HG03108 (cell line): ENCODE measurements around the gene CAMTA2.
A peak's percentile ranks its signal among the peaks of the same experiment; 100 is the strongest.

Source experiments
- ATAC-seq: cut with Tn5 transposase; IDR thresholded peaks from one replicate; pipeline ENCODE4 v1.9.1; 2021; ENCODE audit warnings: moderate library complexity; ENCODE audit not compliant: unreplicated experiment

CAMTA2 gene

GRCh38 chr17:4969551-4970173, 17.8 kb downstream of the CAMTA2 start:
- ATAC-seq = no peak

DNA sequence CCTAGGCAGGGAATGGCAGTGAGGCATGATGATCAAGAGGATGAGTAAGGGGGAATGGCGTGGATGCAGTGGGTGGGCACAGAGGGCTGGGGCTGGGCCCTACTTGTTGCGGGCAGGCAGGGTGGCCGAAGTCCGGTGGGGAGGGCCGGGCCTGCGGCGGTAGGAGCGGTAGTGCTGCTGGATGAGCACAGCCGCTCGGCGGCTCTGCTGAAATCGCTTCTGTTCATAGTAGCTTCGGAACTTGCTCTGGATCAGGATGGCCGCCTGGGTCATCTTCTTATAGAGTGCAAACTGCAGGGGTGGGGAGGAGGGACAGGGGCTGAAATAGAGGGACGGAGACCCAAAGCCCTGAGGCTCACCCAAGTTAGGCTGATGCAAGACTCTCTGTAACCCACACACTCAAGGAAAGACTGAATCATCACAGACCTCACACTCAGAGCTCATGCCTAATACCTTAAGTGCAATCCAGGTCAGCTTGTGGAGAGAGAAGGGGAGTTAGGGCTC, 18.4 kb downstream of the CAMTA2 start:
- no peak for ATAC-seq

- ATAC-seq = no peak
Observed at GRCh38 chr17:4968486-4969046, 18.9 kb downstream of the CAMTA2 start.

DNA sequence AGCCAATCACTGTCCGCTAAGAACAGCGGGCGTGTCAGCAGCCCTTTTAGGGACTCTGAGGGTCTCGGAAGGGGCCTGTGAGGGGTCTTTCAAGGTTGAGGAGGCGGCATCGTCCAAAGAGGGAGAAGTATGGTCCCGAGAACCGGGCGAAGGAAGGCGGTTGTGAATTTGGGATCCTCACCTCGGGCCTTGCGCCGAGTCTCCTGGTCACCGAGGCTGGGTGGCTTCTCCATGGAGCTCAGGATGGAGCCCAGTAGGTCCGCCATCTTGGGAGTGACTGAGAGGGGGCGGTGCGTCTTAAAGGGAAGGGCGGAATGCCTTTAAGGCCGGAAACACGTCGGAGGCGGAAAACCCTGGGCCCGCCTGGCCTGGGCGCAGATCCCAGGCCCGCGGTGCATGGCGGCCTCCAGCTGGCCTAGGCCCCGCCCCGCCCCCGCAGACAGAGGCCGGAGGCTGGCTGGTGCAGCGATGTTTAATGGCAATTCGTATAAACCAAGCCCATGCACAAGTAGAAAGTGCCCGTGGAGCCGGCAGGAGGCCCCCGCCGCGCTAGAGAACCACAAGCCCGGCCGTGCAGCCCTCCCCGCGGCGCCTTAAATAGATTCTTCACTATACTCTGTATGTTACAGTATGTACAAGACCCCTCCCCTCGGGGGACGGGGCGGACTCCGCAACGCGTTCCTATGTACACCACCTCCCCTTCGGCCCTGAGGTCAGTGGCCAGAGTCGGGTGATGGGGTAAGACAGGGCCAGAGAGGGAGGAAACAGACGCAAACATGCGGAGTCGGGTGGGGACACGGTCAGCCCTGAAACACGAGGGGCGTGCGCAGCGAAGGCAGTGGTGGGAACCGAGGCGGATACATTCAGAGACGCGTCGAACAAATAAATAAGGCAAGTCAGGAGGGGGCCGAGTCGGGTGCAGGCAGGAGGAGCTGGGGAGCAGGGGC, 19.7 kb downstream of the CAMTA2 start, which contains the start of gene SPAG7:
Gene SPAG7, minus strand, starts transcription at position 279 of the 947 bp plus-strand sequence. Its CDS starts 13 bp downstream, at position 266.
- peak; percentile 45 for ATAC-seq

GRCh38 chr17:4966844-4967538, 20.5 kb downstream of the CAMTA2 start:
- peak; percentile 81 for ATAC-seq

- no peak for ATAC-seq
Observed at GRCh38 chr17:4965311-4965986, 22.0 kb downstream of the CAMTA2 start.

GRCh38 chr17:4960279-4960922, 27.1 kb downstream of the CAMTA2 start:
- no peak for ATAC-seq

- ATAC-seq = no peak
Observed at GRCh38 chr17:4959261-4959965, 28.1 kb downstream of the CAMTA2 start.

DNA sequence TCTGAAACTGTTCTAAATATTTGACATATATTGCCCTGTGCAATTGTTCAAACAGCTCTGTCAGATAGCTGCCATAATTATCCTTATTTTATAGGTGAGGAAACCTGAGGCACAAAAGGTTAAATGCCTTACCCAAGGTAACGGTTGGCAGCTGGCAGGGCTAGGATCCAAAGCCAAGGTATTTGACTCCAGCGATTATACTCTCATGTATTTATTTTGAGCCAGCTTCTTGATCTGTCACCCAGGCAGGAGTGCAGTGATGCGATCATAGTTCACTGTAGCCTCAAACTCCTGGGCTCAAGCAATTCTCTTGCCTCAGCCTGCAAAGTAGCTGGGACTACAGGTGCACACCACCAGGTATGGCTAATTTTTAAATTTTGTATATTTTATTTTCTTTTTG, 29.4 kb downstream of the CAMTA2 start:
- ATAC-seq = no peak

DNA sequence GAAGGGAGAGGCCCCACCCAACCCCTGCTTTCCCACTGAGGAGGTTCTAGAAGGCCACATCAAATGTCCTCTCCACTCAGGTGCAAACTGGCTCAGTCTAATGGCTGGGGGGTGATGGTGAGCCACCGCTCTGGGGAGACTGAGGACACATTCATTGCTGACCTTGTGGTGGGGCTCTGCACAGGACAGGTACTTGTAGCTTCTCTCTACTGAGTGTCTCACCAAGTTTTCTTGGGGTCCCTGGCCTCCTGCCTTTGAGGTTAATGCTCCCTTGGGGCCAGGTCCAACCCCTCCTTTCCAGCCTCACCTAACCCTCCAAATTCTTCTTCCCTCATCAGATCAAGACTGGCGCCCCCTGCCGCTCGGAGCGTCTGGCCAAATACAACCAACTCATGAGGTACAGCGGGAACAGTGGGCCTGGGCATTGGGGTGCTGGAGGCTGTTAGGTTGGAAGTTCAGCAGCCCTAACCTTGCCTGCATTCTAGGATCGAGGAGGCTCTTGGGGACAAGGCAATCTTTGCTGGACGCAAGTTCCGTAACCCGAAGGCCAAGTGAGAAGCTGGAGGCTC, 30.9 kb downstream of the CAMTA2 start:
- no peak for ATAC-seq

DNA sequence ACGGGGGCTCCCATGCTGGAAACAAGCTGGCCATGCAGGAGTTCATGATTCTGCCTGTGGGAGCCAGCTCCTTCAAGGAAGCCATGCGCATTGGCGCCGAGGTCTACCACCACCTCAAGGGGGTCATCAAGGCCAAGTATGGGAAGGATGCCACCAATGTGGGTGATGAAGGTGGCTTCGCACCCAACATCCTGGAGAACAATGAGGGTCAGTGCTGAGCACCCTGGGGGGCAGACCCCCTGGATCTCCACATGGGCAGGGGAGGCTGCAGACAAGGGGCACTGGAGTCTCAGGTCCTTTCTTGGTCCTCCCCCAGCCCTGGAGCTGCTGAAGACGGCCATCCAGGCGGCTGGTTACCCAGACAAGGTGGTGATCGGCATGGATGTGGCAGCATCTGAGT, 32.4 kb downstream of the CAMTA2 start:
- no peak for ATAC-seq

DNA sequence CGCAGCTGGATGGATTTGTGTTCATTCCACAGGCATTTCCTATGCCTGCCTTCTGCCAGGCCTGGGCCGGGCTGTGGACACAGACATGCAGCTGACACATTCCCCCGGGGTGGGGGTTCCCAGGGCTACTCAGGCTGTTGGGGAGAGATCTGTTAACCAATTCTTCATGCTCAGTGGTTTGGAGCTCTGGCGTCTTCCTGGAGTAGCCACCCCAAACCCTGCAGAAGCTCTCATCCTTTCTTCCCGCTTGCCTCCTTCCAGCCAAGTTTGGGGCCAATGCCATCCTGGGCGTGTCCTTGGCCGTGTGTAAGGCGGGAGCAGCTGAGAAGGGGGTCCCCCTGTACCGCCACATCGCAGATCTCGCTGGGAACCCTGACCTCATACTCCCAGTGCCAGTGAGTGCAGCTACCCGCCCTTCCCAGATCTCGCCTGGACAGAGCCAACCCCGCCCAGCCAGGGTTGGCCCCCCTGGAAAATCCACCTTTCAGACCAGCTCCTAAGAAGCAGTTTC, 34.0 kb downstream of the CAMTA2 start:
- ATAC-seq = no peak

GRCh38 chr17:4951486-4951885, 36.0 kb downstream of the CAMTA2 start:
- no peak for ATAC-seq

GRCh38 chr17:4950746-4951204, 36.7 kb downstream of the CAMTA2 start, which contains the start of gene ENO3:
Gene ENO3, plus strand, starts transcription at chr17:4951119. Its CDS starts 711 bp downstream, at chr17:4951830.
- no peak for ATAC-seq

DNA sequence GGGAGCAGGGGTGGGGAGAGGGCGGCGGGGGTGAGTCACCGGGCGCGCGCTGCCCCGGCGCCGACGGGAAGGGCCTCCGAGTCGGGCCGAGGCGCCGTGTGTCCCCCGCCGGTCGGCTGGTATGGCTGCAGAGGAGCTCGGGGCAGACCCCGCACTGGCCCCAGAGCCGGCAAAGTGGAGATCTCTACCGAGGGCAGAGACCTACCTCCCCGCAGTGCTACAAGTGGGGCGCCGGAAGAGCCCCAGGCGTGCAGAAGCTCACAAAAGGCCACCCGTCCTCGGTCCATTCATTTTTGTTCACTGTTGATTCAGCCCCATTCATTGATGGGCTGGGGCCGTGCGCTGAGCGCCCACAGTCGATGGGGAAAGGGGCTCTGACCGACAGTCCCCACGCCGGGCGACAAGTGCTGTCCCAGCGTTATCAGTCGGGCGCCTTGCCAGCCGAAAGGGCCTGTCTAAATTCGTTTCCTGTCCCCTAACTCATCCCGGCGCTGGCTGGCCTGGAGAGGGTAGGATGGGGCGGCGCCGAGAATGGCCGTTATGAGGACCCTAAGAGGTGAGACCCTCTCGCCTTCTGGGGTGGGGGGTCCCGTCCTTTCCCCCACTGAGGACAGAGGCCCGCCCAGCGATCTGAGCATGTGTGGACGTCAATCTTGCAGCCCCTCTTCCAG, 37.3 kb downstream of the CAMTA2 start:
- ATAC-seq = no peak

DNA sequence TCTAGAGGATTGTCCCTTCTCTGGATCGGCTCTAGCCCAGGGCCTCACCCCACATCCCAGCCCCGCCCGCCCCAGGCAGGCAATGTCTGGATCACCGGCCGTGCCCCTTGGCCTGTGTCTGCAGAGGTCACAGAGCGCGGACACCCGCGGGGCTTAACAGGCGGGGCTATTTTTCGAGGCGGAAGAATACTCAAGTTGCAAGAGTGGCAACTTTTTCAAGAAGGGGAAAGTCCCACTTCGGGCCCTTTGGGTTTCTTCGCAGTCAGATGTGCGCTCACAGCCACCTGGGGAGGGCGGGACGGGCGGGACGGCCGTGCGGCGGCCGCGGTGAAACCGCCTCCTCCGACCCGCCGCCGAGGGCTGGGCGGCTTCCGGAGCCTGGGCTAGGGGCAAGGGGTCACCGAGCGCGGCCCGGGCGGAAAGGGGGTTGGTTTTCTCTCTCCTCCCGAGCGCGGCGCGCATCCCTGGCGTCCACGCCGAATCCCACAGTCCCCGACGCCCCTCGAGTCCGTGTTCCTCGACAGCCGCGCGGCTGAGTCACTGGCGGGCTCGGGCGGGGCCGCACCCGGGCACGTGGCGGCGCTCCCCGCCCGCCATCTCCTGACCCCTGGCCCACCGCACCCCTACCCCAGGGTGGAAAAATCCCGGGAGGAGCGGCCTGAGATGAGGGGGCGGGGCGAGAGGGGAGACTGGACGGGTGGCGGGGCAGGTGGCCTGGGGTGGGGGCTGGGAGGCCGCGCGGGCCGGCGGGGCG, 38.0 kb downstream of the CAMTA2 start:
- ATAC-seq = no peak

DNA sequence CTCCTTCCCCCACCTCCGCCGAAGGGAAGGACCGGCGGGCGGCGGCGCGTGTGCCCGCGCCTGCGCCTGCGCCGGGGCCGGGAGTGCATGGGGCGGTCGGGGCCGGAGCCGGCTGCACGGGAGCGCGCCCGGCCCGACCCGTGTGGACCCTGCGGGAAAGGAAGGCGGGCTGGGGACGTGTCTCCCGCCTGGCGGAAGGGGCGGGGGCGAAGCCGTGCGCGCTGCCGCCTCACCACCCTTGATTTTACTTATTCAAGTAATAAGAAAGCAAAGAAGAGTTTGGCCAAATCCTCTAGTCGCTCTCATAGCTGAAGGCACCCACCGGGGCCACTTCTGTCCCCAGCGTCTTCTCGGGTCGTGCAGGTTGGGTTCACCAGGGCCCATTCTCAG, 38.5 kb downstream of the CAMTA2 start:
- peak; percentile 29 for ATAC-seq
